Measurements from ENCODE around the gene PRICKLE2.
"Not testable (repeated sequence)": the region's sequence is repeated elsewhere in the genome, so short reads cannot be mapped to it uniquely, and the experiment has no call there.

PRICKLE2 gene

DNA sequence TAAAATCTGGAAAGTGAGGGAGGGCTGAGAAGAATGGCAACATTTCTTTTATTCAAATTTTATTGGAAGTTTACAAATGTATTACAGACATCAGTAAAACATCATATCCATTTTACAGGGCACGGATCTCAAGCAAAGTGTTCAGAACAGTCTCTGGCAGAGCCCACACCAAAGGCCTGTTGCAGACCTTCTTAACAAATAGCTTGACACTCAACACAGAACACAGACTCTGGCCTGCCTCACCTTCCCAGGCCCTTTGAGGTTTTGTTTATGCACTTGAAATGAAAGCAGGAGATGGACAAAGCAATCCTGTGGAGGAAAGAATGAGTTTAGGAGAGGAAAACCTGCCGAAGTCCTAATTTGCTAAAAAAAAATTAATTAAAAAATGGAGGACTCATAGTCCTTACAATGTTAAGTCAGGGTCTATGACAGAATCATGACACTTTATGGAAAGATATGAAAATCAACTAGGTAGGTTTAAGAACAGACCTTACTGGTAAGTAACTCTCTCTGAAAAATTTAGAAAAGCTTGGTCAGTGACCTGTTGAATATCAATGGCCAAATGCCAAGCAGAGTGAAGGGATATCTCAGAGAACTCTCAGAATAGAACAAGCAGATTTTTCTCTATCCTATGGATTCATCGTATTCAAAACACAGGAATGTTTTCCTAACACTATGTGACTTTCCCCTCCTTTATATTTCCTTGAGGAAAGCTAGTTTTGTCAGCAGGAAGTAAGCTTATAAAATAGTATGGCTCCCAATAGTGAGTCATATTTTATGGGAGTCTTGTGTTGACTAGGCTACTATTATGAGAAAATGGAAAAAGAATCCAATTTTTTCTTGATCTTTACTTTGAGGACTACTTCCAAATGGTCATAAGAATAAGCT is 131.2 kb downstream of the PRICKLE2 start:
- DNase-seq = no peak

- no peak for DNase-seq
Measured at GRCh38 chr3:64093211-64093610, 132.1 kb downstream of the PRICKLE2 start.

- DNase-seq = no peak
Measured at GRCh38 chr3:64091501-64091900, 133.8 kb downstream of the PRICKLE2 start.

- not testable (repeated sequence) for DNase-seq
Measured at GRCh38 chr3:64089386-64089785, 135.9 kb downstream of the PRICKLE2 start.

GRCh38 chr3:64088408-64089205 is 136.7 kb downstream of the PRICKLE2 start:
- no peak for DNase-seq

DNA sequence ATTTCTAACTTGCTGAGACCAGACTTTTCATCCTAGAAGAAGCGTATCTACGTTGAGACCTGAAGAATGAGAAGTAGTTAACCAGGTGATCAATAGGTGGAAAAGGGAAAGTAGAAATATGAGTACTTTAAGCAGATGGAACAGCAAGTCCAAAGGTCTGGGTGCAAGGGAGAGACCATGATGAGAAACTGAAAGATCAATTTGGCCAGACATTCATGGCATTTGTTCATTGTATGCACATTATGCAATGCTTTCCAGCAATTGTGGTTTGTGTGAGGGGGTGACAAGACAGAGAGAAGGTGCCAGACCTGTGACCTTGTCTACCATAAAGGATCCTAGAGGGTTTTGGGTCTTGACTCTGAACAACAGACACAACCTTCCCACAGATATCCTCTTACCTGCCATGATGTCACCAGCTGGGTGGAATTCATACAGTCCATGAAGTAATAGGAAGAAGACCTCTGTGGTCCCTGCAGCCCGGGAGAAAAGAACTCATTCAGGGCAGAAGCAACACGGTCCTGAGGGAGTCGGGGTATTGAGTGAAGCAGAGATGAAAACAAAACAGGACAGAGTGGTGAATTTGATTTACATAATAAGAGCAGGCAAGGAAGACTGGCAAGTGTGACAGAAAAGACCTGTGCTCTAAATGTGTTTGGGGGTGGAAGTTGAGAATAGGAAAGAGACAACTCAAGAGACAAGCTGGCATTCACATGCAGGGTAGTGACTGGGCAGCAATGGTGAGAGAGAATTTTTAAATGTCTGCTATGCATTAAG is 138.6 kb downstream of the PRICKLE2 start:
- DNase-seq = no peak

DNA sequence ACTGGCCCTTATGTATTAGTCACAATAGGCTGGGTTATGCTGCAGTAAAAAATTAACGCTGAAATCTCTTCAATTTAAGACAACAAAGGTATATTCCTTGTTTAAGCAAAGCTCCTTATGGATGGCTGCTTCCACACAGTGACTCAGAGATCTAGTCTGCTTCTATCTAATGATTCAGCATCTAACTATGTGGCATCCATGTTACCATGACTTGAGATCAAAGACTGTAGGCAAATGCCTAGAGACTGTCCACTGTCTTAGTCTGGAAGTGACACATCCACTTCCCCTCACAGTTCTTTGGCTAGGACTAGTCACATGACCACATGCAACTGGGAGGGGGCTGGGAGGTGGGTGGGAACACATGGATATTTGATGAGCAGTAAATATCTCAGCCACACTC is 140.6 kb downstream of the PRICKLE2 start:
- DNase-seq = no peak

- no peak for DNase-seq
Measured at GRCh38 chr3:64083575-64083974, 141.7 kb downstream of the PRICKLE2 start.

- no peak for DNase-seq
Measured at GRCh38 chr3:64082961-64083541, 142.2 kb downstream of the PRICKLE2 start.

DNA sequence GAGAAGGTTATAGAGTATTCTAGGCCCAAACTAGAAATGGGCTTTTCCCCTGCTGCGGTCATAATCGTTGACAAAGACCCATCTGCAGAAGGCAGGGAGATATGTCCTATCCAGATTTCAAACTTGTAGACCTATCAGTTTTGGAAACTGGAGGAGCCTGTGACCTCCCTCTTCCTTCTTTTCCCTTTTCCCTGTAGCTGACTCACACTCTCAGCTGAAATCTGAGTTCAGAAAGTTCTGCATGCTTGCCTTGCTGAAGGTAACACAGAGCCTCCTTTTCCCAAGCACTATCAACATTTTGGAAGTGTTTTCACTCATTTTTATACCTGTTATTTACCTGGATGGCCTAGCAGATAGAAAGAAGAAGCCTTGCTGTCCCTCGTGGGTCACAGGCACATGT is 142.9 kb downstream of the PRICKLE2 start:
- DNase-seq = no peak

DNA sequence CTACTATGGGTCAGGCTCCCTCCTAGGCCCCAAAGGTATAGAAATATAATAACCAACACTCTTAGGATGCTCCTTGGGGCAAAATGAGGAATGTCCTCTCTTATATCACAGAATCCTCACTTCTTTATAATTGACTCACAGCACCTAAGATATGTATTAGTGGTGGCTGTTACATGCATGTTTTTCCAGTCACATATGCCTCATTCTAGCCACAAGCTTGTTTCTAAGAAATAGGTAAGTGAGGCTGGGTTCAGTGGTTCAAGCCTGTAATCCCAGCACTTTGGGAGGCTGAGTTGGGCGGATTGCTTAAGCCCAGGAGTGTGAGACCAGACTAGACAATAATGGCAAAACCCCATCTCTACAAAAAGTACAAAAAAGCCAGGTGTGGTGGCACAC is 144.0 kb downstream of the PRICKLE2 start:
- no peak for DNase-seq

DNA sequence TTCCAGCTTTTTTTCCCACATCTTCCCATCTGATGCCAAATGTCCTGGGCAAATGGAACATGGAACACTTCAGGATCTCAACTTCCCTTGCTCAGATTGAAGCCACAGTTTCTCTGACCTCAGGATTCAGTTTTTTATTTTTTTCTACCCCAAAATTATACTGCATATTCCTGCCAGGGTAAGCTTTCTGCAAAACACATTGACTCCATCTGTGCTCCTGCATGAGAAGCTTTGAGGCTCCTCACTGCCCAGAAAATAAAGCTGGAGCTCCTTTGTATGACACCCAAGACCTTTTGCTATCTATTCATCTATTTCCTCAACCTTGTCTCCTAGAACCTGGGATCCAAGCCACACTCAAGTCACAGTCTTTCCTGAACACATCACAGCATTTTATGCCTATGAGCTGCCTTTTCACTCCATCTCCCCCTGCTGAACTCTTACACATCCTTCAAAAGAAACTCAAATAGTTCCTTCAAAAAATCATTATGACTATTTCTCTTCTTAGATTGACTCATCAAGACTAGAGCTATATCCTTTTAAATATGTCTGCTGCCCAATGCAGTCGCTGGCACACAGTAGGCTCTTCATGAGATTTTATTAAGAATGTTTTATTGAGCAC is 144.5 kb downstream of the PRICKLE2 start:
- DNase-seq = no peak

DNA sequence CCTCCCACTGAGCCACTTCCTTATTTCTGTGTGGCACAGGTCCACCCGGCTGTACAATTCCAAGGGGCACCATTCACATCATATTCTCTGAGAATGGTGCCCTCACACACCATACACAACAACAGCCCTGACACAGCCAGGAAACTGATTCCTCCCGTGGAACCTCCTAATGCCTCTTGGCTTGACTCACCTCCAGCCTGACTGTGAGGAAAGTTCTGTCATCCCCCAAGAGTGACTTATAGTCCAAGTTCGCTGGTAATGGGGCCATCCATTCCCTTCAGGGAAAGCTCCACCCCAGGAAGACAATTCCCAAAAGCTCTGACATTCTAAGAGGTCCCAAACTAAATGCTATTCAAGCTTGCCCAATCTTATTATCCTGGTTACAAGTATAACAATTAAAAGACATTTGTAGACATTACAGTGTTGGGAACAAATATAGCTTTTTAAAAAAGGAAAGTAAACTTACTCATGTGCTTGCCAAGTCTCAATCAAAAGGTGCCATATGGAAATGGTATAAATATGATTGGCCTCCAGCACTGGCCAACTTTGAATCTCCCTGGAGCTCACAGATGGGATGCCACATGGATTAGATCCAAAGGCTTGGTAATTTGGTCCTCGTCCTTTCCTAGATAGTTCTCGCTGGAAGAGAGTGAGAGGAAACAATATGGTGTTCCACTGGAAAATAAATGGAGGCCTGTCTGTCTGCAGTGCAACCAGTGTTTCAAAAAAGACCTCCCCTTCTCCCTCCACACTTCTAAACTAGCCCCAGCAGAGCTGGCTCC is 145.7 kb downstream of the PRICKLE2 start:
- DNase-seq = no peak

- no peak for DNase-seq
Measured at GRCh38 chr3:64078966-64079365, 146.3 kb downstream of the PRICKLE2 start.

GRCh38 chr3:64074895-64075679 is 150.2 kb downstream of the PRICKLE2 start:
- DNase-seq = no peak

GRCh38 chr3:64074060-64074459 is 151.2 kb downstream of the PRICKLE2 start:
- no peak for DNase-seq

- no peak for DNase-seq
Measured at GRCh38 chr3:64073158-64073761, 152.0 kb downstream of the PRICKLE2 start.

GRCh38 chr3:64072126-64072525 is 153.1 kb downstream of the PRICKLE2 start:
- no peak for DNase-seq

- no peak for DNase-seq
Measured at GRCh38 chr3:64070704-64071103, 154.6 kb downstream of the PRICKLE2 start.
